NCI-H2081 (cell line): ENCODE results near the gene OR52I2.

Experiments used
- DNase-seq, 2 experiments: peaks; one replicate each; lab custom pipeline; 2025; lab: John Stamatoyannopoulos, UW

OR52I2 gene

DNA sequence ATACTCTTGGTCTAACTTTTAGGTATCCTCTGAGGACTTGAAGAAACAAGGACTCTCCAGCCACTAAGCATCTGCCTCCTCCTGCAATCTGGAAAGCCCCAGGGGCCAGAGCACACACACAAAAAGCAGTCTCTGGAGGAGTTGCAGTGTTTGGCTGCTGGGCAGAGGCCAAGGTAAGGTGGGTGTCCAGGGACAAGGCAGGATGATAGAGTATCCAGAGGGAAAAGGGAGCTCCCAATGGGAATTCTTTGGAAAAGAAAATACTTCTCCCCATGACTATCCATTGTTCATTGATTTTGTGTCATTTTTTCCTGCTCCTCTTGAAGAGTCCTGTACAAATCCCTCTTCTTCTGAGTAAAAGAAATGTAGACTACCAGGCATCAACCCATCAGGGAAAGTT lies at the start of gene OR52I2:
TSS of gene OR52I2 (plus strand) at position 301 of the 400 bp plus-strand sequence.
- no peak for DNase-seq

DNA sequence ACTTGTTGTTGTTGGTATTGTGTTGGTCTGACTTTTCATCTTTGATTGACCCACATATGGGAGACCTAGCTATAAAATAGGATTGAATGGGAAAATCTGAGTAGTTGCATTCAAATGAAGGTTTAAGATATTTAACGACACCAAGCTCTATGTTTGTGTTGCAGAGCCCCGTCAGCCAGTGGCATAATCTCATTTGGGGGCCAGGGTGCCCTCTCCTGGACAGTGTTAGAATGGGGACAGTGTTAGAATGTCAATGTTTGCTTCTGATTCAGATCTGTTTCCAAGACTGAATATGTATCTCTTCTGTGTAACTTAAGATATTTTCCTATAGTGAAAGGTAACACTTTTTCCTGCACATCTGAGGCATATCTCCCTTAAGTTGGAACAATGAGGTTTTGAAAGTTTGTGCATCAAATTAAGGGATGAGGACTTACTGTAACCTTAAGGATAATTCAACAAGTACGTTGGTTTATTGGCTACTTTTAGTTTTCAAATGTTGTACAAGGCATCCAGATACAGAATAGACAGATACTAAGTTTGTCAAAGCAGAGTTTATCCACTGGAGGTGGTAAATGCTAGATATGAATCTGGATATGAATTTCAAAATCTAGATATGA lies 41.8 kb upstream of the OR52I2 start:
- DNase-seq: peak in 1 of 2 experiments; percentile 21

DNA sequence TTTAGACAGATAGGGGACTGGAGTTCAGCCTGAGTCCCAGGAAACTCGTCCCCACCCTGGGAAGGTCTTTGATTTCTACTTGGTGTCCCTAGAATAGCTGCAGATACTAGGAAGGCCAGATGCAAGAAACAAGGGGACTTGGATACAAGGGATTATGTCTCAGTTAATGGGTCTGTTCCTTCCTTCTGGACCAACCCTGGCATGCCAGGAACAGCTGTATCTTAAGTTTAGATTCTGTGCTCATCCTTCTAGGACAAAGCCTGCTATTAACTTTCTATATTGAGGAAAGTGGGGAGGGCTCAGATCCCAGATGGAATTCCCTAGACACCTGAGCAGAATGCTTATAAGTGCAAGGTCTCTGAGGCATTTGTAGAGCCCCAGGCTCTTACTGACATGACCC lies 40.5 kb upstream of the OR52I2 start:
- no peak for DNase-seq

DNA sequence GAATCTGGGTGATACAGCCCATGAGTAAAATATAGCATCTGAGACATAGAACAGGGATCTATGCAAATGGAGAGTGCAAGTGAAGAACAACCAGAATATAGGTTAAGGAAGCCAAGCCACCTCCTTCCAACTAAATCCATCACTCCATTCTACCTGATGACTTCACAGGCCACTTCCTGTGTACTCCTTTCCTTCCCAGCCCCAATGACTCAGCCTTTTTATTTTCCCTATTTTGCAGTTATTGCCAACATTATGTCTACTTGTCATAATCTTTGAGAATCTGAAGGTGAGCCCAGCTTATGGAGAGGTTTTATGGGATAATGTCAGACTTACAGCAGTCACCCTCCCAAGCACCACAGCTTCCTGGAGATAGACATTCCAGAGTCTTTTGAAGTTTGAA lies 38.0 kb upstream of the OR52I2 start:
- DNase-seq: no peak

DNA sequence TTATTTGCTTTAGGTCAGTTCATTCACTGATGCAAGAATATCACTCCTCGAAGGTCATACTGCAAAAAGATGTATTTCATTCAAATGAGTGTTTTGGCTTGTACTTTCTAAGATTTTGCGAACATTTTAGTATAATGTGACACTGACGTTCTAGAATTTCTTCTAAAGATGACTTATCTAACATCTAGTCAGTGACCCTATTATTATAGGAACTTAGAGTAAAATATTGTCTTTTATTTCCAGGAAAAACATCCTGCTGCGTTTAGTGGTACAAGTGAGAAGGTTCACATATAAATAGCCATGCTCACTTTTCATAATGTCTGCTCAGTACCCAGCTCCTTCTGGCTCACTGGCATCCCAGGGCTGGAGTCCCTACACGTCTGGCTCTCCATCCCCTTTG lies 36.7 kb upstream of the OR52I2 start, which contains the start of gene OR52M1:
TSS of gene OR52M1 (plus strand) at position 301 of the 400 bp plus-strand sequence. CDS start at position 301, 0 bp downstream.
- DNase-seq: no peak

DNA sequence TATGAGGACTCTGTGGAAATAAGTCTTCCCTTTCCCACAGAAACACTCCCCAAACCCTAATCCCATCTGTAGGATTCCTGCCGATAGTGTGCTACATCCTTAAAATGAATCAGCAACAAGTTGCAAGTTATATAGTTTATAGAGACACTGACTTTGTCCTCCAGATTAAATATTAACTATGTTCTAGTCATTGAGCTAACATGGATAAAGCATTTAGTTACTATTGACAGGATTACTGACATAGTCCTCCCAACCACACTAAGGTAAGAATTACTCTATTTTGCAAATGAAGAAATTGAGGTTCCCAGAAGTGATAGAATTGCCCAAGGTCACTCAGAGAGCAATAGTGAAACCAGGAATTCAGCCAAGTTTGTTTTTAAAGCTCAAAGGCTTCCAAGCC lies 34.7 kb upstream of the OR52I2 start:
- DNase-seq: no peak

DNA sequence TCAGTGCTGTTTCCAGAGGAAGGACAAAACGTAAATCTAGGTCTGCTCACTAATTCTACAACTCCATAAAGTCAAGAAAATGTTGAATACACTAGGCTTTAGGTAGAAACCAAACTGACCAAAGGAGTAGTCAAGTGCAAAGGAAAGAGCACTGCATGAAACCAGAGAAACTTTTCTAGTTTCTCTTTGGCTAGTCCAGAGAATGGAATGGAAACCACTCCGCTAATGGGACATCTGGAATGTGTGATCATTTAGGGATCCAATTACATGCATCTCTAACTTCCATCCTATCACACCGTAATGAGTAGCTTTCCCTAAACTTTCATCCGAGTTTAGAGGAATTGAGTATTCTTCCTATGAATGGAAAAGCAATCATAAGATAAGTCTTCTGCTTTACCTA lies 34.1 kb upstream of the OR52I2 start:
- DNase-seq: no peak

DNA sequence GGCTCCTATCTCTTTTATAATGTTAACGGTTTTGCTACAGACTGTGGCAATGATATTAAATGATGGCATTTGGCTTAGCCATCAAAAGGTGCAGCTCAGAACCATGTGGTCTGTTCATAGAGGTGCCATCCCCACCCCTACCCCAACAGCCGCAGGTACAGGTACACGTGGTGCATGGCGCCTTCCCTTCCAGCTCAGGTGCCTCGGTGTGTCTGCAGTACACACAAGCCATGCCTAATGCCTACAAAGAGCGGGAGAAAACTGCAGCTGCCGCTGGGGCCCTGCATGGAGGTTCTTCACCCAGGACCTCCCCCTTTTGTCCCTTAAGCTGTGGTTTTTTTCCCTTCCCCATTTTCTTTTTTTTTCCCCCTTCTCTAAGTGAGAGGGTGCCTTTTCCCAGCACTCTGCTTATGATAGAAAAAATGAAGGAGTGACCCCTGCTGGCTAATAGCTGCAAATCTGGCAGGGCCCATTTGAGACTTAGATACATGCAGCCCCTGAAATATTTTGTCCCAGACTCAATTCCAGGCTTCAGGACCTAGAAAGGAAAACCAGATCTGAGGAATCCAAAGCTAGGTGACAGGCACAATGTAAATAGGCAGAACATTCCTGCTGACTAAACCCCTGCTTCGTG lies 30.1 kb upstream of the OR52I2 start:
- DNase-seq: no peak

DNA sequence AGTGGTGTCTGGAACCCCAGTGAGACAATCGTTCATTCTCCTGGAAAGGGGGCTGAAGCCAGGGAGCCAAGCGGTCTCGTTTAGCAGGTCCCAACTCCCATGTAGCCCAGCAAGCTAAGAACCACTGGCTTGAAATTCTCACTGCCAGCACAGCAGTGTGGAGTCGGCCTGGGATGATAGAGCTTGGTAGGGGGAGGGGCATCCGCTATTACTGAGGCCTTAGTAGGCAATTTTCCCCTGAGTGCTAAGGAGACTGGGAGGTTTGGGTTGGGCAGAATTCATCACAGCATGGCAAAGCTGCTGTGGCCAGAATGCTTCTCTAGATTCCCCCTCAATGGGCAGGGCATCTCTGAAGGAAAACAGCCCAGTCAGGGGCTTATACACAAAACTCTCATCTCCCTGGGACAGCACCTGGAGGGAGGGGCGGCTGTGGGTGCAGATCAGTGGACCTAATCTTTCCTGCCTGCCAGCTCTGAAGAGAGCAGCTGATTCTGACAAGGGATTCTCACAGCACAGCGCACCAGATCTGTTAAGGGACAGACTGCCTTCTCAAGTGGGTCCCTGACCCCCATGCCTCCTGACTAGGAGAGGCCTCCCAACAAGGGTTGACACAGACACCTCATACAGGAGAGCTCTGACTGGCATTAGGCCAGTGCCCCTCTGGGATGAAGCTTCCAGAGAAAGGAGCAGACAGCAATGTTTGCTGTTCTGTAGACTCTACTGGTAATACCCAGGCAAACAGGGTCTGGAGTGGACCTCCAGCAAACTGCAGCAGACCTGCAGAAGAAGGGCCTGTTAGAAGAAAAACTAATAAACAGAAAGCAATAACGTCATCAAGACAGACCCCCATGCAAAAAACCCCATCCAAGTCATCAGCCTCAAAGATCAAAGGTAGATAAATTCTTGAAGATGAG lies 21.8 kb upstream of the OR52I2 start:
- DNase-seq: no peak

DNA sequence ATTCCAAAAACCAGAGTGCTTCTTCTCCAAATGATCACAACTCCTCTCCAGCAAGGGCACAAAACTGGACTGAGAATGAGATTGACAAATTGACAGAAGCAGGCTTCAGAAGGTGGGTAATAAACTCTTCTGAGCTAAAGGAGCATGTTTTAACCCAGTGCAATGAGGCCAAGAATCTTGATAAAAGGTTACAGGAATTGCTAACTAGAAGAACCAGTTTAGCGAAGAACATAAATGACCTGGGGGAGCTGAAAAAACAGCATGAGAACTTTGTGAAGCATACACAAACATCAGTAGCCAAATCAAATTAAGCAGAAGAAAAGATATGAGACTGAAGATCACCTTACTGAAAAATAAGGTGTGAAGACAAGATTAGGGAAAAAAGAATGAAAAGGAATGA lies 21.1 kb upstream of the OR52I2 start:
- no peak for DNase-seq

DNA sequence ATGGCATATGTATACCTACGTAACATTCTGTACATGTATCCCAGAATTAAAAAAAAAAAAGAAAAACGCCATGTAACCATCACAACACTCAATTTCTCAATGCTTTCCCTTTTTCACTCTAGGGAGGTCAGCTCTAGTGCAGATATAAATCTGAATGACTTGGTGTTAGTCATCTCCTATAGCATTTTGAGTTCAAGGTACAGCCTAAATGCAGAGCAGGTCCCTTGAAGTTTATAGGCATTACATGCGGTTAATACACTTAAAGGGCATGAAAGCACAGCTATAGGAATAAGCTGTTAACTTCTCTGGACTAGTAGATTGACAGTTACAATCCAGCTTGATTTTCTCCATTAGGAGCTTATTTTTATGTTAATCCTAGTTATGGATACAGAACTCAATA lies 16.2 kb upstream of the OR52I2 start:
- no peak for DNase-seq

DNA sequence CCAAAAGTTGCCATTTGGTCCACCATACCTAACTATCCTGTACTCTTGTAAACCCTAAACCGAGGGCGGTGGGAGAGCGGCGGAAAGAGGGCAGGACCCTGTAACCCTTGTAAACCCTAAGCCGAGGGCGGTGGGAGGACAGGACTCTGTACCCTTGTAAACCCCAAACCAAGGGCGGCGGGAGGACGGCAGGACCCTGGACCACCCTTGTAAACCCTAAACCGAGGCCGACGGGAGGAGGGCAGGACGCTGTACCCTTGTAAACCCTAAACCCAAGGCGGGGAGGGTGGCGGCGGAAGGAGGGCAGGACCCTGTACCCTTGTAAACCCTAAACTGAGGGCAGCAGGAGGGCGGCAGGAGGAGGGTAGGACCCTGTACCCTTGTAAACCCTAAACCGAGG lies 12.5 kb upstream of the OR52I2 start:
- DNase-seq: no peak

DNA sequence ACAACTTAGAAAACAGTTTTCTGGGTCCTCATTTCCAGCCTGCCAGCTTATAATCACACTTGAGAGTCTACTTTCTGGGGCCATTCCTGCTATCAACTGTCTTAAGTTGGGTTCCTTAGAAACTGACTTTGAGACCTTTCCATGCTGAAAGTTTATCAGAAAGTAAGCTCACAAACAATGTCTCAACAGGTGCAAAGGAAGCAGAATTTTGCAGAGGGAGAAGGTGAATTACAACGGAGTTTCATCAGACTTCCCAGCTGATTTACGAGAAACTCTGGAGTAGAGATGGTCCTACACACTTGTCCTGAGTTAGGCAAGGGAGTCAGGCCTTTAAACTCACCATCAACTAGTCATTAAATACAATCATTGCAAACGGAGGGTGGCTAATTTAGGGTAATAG lies 4.7 kb upstream of the OR52I2 start:
- no peak for DNase-seq

DNA sequence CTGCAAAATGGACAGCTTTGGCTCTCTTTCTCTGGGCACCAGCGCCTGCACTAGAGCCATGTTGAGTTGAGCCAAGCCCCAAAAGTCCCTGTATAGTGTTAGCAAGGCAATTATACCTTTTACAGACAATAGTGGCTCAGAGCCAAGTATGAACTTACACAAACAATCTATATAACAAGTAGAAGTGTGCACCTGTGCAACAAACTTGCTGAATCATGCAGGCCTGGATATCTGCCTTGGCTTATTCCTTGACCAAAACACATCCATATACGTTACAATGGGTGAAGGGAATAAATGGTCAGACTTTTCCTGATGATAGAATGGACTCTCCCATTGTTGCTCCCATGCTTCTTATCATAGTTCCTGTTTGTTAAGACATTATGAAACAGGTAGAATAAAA lies 3.8 kb upstream of the OR52I2 start:
- peak in 1 of 2 experiments; percentile 6 for DNase-seq

DNA sequence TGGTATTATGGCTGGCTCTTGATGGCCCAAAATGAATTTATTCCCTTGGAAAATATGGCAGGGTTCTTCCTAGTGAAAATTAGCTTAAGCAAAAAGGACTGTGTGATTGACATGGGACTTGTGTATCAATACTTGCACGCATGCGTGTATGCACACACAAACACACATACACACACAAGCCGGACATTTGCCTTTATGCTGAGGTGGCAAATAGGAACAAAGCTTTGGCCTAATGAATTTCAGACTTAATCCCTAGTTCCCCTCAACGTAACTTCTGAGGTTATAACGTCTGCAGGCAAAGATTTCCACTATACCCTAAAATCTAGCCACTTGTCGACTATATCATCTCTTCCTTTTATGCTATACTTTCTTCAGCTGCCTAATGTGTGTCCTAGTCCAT lies 2.9 kb upstream of the OR52I2 start:
- no peak for DNase-seq

DNA sequence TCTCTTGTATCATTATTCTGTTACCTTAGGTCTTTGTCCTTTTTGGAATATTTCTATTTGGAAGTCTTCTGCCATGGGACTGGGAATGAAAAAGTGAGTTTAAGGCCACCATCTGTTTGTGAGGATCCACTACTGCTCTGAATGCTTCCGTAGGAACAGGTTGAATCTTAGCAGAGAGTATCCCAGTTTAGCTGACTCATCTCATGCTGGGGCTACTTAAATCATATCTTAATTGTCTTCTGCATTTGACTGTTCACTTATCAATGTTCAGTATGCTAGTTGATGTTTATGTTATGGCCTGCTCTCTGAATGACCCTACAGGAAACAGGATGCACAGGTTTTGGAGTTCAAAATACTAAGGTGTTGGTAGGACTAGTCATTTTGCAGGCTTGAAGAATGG lies 1.4 kb upstream of the OR52I2 start:
- no peak for DNase-seq

DNA sequence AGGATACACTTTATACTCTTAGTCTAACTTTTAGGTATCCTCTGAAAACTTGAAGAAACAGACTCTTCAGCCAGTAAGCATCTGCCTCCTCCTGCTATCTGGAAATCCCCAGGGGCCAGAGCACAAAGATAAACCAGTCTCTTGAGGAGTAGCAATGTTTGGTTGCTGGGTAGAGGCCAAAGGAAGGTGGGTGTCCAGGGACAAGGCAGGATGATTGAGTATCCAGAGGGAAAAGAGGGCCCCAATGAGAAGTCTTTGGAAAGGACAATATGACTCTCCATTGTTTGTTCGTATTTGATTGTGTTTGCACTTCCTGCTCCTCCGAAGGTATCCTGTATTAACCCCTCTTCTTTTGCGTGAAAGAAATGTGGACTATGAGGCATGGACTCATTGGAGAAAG lies 7.5 kb downstream of the OR52I2 start:
- no peak for DNase-seq

DNA sequence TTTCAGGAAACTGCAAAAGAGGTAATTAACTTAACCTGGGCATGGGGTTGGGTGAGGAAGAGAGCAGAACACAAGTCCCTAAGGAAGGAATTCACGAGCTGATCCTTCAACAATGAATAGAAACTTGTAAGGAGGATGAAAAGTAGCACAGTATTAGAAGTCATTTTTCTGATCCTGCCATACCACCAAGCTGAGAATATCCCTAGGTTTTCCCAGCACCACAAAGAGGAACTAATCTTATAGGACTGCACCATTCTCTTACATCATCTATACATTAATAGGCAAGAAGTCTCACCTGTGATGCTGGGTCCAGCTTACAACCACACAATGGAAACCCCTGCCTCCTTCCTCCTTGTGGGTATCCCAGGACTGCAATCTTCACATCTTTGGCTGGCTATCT lies 12.2 kb downstream of the OR52I2 start, which contains the start of gene OR52I1:
TSS of gene OR52I1 (plus strand) at position 301 of the 400 bp plus-strand sequence. CDS start at position 301, 0 bp downstream.
- no peak for DNase-seq

DNA sequence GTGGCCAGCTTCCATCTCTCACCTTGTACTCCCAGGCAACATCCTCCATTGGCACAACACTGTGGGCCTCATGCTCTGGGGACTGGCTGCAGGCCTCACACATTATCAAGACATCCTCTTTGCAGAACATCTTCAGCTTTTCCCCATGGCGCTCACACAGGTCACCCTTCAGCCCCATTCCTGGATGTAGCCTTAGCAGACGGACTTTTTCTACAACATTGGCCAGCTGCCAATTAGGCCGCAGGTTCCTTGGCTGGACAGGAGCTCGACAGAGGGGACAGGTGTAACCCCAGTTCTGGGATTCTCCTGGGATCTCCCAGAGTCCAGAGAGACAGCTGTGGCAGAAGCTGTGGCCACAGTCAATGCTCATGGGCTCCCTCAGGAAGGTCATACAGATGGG lies 23.5 kb downstream of the OR52I2 start:
- no peak for DNase-seq

DNA sequence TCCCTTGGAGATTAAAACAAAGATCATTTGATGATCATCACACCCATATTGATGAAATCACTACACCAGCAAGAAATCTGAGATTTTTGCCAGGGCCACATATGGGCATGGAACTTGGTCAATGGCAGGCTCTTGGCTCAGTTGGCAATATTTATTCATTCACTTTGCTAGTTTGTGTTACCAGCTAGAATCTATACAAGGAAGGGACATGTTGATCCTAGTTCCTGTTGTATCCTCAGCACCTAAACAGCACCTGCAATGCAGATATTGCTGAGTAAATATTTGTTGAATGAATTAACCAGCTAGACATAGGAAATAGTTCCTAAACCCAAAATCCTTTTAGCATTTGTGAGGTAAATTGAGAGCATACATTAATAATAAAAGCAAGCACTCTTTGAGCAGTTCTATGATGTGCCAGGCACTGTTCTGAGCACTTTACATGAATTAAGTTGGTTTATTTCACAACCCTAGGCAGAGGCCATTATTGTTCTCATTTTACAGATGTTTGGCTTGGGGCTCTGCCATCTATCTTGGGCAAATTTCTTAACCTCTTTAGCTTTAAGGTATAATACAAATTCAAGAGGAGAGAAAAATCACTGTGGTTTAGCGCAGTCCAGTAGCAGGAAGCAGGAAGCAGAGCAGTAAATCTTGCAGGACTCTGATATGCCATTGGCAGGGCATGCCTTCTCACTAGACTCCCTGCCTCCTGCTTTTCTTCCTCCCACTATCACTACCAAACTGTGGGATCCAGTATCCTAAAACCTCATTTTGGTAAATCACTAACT lies 24.9 kb downstream of the OR52I2 start:
- DNase-seq: peak in 1 of 2 experiments; percentile 54

DNA sequence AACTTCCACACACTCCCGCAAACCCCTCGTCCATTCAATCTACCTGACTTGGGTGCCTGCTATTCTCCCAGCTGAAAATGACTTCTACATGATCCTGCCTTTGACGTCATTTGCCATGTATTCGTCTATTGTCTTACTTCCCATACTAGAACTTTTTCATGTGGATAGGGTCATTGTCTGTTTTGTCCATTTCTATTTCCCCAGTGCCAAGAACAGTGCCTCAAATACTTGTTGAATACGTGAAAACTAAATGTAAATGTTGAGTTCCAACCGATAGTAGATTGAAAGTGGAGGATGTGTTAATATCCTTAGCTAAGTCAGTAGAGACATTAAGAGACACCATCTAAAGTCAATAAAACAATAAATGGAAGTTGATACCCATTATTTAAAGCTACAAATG lies 25.6 kb downstream of the OR52I2 start:
- no peak for DNase-seq
